ENCODE measurements around the gene CCDC92B.

DNA sequence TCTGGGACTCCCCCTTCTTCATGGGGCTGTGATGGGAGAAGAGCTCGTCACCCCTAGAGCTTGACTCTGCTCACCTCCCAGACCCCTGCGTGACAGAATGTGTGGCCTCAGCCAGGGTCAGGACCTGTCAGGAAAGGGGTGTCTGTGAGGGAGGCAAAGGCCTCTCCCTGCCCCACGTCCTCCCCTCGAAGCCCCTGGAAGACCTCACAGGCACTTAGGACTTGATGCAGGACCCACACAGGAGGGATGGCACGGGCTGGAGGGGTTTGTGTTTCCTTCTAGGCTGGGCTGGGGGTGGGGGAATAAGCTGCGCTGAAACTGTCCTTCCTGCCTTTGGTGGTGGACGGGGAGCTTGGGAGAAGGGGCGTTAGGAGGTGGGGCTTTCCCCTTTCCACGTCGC, 26.8 kb downstream of the CCDC92B start:
- TF ChIP-seq CTCF (IDR thresholded peaks at IDR 0.05), result no peak
- TF ChIP-seq POLR2A (IDR thresholded peaks at IDR 0.05), result no peak

Measured in transverse colon (tissue), 3 donors.